ENCODE results near the gene AUP1. TPM values are rescaled to one million over a fixed set of nuclear protein-coding genes. Genes with fewer than 3 reads are reported as not detected.

The AUP1 gene
- total RNA-seq, 1 experiment from 2014 or later = 145 TPM

- Mint-ChIP-seq H3K4me1 (ENCODE audit: low read depth, unreplicated experiment) (no peaks in the 10 kb centered on the region), H3K27ac (ENCODE audit: unreplicated experiment) (no peak overlapping the region), H3K9me3 (ENCODE audit: low read depth, unreplicated experiment) (no peaks in the 10 kb centered on the region), H3K36me3 (ENCODE audit: insufficient read depth, unreplicated experiment) (no peaks in the 10 kb centered on the region), H3K4me3 (ENCODE audit: low read depth, unreplicated experiment) (no peak overlapping the region), H3K27me3 (ENCODE audit: unreplicated experiment) (peaks cover 15% of the 10 kb centered on the region)
- intact Hi-C loops (cut with micrococcal nuclease; ENCODE audit: unreplicated experiment) = no loop called here
- BruUV-seq (replicated peaks) = no TSS peak
- no peak for TF ChIP-seq CTCF (IDR thresholded peaks at IDR 0.05; ENCODE audit: unreplicated experiment)
- CTCF ChIA-PET = no interaction called here
- no peak for DNase-seq
Observed at GRCh38 chr2:74542978-74543377, 13.5 kb upstream of the AUP1 start.

- H3K36me3 Mint-ChIP-seq (ENCODE audit: insufficient read depth, unreplicated experiment) = no peaks in the 10 kb centered on the region
- peaks cover 40% of the 10 kb centered on the region for H3K27me3 Mint-ChIP-seq (ENCODE audit: unreplicated experiment)
- intact Hi-C loops (cut with micrococcal nuclease; ENCODE audit: unreplicated experiment) = no loop called here
- no TSS peak for BruUV-seq (replicated peaks)
- H3K9me3 Mint-ChIP-seq (ENCODE audit: low read depth, unreplicated experiment) = no peaks in the 10 kb centered on the region
- TF ChIP-seq CTCF (IDR thresholded peaks at IDR 0.05; ENCODE audit: unreplicated experiment) = no peak
- CTCF ChIA-PET = no interaction called here
- no peak for DNase-seq
- no peak overlapping the region for H3K4me3 Mint-ChIP-seq (ENCODE audit: low read depth, unreplicated experiment)
- no peak overlapping the region for H3K27ac Mint-ChIP-seq (ENCODE audit: unreplicated experiment)
- no peaks in the 10 kb centered on the region for H3K4me1 Mint-ChIP-seq (ENCODE audit: low read depth, unreplicated experiment)
Observed at GRCh38 chr2:74540291-74540690, 10.8 kb upstream of the AUP1 start.

- BruUV-seq (replicated peaks) = no TSS peak
Observed at GRCh38 chr2:74538881-74539339, 9.4 kb upstream of the AUP1 start.

GRCh38 chr2:74537140-74537539, 7.6 kb upstream of the AUP1 start:
- Mint-ChIP-seq H3K4me1 (ENCODE audit: low read depth, unreplicated experiment) (peaks cover 4% of the 10 kb centered on the region), H3K27me3 (ENCODE audit: unreplicated experiment) (peaks cover 40% of the 10 kb centered on the region), H3K4me3 (ENCODE audit: low read depth, unreplicated experiment) (no peak overlapping the region), H3K27ac (ENCODE audit: unreplicated experiment) (no peak overlapping the region), H3K36me3 (ENCODE audit: insufficient read depth, unreplicated experiment) (peaks cover 5% of the 10 kb centered on the region), H3K9me3 (ENCODE audit: low read depth, unreplicated experiment) (no peaks in the 10 kb centered on the region)
- intact Hi-C loops (cut with micrococcal nuclease; ENCODE audit: unreplicated experiment) = loop anchor here (10.0 kb wide), 1 partner anchor 202 kb away; no protein-coding TSS in a partner anchor
- CTCF ChIA-PET = no interaction called here
- no peak for DNase-seq
- TF ChIP-seq CTCF (IDR thresholded peaks at IDR 0.05; ENCODE audit: unreplicated experiment) = no peak
- BruUV-seq (replicated peaks) = no TSS peak

More at GRCh38 chr2:74538881-74539339, 9.4 kb upstream of the AUP1 start:
- CTCF ChIA-PET = no interaction called here
- Mint-ChIP-seq H3K4me1 (ENCODE audit: low read depth, unreplicated experiment) (no peaks in the 10 kb centered on the region), H3K36me3 (ENCODE audit: insufficient read depth, unreplicated experiment) (peaks cover 1% of the 10 kb centered on the region), H3K4me3 (ENCODE audit: low read depth, unreplicated experiment) (no peak overlapping the region), H3K9me3 (ENCODE audit: low read depth, unreplicated experiment) (no peaks in the 10 kb centered on the region), H3K27ac (ENCODE audit: unreplicated experiment) (no peak overlapping the region), H3K27me3 (ENCODE audit: unreplicated experiment) (peaks cover 40% of the 10 kb centered on the region)
- no peak for DNase-seq
- TF ChIP-seq CTCF (IDR thresholded peaks at IDR 0.05; ENCODE audit: unreplicated experiment) = no peak
- intact Hi-C loops (cut with micrococcal nuclease; ENCODE audit: unreplicated experiment) = loop anchor here (10.0 kb wide), 1 partner anchor 204 kb away; no protein-coding TSS in a partner anchor
